GM19467 (cell line): ENCODE measurements around the gene NMNAT2.

Source experiments
- ATAC-seq: cut with Tn5 transposase; IDR thresholded peaks from one replicate; pipeline ENCODE4 v1.9.1; 2021; ENCODE audit warnings: mild to moderate bottlenecking, moderate library complexity; ENCODE audit not compliant: unreplicated experiment

Gene NMNAT2

DNA sequence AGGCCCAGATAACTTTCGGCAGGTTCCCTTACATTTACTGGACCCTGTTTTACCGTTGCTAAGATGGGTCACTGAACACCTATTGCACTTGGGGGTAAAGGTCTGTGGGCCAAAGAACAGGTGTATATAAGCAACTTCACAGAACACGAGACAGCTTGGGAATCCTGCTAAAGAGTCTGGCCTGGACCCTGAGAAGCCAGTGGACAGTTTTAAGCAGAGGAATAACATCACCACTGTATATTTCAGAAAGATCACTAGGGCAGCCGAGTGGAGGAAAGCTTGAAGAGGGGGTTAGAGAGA, 177.7 kb downstream of the NMNAT2 start:
- ATAC-seq: no peak

DNA sequence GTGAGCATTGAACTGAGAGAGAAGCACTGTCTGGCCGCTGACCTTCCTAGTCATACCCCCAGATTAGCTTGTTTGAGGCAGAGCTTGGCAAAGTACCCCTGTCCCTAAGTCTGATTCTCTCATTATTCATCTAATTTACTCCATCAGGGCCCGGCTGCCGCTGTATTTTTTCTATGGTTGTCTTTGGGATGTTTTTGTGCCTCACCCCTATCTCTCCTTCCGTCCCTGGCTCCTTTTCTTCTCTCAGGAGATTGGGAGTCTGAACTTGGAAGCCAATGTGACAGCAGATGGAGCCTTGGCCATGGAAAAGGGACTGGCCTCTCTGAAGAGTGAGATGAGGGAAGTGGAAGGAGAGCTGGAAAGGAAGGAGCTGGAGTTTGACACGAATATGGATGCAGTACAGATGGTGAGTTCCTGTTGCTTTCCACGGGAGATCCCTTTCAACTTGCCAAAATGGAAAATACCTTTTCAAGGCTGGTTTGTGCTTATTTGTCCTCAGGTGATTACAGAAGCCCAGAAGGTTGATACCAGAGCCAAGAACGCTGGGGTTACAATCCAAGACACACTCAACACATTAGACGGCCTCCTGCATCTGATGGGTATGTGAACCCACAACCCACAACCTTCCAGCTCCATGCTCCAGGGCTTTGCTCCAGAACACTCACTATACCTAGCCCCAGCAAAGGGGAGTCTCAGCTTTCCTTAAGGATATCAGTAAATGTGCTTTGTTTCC, 178.2 kb downstream of the NMNAT2 start:
- ATAC-seq: no peak

DNA sequence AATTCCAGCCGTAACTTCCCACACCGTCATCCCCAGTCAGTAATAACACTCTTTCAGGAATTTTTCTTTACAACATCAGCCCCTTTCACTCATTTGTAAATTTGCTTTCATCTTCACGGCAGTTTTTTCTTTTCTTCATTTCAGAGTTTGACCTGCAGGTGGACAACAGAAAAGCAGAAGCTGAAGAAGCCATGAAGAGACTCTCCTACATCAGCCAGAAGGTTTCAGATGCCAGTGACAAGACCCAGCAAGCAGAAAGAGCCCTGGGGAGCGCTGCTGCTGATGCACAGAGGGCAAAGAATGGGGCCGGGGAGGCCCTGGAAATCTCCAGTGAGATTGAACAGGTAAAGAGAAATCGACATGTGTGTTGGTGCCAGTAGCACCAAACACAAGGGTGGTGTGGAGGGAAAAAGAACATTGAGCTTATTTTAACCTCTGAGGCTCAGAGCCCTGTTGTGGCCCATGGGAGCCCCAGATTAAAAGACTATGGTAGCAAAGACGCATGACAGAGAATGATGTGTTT, 178.9 kb downstream of the NMNAT2 start:
- no peak for ATAC-seq

DNA sequence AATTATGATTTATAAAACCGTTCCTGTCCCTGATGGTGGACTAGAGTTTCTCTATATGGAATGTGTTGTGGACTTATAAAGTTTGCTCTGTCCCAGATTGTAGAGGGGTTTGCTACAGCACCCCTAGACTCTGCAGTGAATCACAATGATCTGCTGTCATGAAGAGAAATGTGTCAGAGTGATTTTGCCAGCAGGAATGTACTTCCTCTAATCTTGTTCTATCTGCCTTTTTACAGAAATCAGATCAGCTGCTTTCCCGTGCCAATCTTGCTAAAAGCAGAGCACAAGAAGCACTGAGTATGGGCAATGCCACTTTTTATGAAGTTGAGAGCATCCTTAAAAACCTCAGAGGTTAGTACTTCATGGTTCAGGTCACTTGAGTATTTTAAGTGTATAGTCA, 180.1 kb downstream of the NMNAT2 start:
- no peak for ATAC-seq

DNA sequence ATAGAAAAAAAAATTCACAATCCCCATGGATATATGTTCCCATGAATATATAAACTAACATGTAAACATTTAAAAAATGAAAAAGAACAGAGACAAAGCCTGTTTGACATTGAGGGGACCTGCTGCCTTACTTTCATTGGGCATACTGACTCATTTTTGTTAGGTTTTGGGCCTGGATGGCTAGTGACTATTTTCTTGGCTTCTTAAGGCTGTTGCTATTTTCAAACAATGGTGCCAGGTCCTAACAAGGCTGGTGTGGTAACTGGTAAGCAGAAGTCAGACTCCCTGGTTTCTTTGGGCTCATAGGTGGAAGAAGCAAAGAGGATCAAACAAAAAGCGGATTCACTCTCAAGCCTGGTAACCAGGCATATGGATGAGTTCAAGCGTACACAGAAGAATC, 181.1 kb downstream of the NMNAT2 start:
- no peak for ATAC-seq

DNA sequence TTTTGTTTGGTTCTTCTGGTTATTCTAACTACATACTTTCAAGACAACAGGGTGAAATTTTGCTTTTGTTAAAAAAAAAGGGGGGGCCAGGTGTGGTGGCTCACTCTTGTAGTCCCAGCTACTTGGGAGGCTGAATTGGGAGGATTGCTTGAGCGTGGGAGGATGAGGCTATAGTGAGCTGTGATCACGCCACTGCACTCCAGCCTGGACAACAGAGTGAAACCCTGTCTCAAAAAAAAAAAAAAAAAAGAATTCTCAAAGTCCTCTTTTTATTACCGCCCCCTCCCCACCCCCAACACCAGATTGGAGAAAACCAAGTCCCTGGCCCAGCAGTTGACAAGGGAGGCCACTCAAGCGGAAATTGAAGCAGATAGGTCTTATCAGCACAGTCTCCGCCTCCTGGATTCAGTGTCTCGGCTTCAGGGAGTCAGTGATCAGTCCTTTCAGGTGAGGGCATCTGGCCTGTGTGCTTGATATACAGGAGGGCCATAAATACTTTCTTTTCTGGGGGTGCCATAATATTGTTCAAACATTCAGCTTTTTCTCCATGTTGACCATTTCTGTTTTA, 181.9 kb downstream of the NMNAT2 start:
- ATAC-seq: no peak

DNA sequence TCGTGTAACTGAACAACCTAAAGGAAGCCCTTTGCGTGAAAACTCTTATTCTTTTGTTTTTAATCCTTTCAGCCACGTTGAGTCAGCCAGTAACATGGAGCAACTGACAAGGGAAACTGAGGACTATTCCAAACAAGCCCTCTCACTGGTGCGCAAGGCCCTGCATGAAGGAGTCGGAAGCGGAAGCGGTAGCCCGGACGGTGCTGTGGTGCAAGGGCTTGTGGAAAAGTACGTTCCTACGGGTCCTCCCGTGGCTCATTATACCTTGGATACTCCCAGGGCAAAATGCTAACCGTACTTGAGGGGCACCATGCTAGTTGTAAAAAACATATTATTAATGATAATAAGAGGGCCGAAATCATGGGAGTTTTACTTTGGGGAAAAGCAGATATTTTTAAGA, 182.7 kb downstream of the NMNAT2 start:
- no peak for ATAC-seq

DNA sequence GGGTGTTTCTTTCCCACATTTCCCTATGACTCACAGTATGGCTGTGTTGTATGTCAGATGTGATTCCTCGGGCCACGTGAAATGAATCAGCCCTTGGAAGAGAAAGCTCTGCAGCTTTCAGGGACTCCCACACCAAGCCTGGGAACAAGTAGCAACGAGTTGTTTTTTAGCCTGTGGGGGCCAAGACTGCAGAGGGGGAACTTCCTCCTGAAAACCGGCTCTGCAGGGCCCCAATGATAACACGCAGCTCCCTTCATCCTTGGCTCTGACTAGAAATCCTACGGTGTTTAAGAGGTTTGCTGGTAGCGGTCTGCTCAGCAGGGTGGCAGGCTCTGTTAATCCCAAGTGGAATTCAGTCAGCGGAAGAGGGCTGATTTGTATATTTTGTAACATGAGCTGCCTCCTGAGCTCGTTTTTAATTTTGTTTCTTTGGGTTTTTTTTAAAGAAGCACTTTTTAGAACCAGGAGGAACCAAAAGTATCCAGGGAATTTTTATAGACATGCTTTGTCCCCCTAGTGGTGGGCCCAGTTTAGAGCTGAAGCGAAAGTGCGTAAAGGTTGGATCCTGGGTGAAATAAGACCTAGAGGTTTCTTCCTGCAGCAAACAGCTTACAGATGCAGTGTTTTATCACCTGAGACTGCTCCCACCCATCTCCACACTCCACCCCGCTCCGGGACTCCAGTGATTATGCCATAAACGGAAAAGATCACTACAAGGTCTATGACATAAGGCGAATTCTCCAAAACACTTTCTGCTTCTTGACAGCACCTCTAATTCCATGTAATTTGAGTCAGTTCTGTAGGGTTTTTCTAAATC, 183.3 kb downstream of the NMNAT2 start:
- no peak for ATAC-seq

DNA sequence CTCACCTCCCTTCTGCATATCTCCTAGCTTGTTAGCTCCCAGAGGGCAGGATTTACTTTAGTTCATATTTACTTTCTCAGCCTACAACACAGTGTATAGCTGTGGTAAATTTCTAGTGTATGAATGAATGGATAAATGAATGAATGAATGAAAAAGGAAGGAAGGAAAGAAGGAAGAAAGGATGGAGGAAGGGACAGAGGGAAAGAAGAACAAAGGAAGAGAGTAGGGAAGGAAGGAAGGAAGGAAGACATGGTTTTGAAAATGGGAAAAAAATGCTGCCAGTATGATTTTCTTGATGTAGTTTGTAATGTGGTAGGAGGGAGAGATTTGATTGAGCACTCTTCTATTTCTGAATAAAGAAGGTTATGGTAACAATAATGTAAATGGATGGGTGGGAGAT, 185.1 kb downstream of the NMNAT2 start:
- no peak for ATAC-seq

DNA sequence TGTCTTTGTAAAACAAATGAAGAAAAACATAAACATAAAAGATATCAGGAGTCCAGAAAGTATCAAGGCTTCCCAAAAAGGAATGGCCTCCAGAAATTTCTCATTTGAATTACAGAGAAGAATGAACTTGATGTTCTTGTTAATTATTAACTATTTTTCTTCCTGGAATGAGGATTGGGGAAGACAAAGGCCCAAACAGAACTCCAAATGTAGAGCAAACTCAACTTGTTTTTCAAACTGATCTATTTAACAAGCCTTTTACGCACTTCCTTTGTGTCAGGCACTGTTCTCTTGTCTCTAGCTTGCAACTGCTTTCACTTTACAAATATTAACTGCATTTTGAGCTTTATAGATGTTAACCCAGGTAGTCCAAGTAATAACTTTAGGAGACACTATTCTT, 186.6 kb downstream of the NMNAT2 start:
- no peak for ATAC-seq

DNA sequence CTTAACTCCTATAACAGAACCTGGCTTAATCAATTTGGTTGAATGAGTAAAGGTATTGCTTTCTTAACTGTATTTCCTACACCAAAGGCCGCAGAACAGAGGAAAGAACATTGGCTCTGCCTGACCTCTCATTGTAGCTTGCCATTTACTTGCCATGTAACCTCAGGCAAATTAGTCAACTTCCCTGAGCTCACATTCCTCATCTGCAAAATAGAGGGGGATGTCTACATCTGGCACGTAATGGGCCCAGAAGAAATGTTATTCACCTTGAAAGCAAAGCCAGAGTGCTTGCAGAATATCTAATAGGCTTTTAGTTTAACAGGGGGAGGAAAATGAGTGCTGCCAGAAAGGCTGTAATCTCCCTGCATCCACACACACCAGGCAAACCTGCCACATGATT, 187.8 kb downstream of the NMNAT2 start:
- no peak for ATAC-seq

DNA sequence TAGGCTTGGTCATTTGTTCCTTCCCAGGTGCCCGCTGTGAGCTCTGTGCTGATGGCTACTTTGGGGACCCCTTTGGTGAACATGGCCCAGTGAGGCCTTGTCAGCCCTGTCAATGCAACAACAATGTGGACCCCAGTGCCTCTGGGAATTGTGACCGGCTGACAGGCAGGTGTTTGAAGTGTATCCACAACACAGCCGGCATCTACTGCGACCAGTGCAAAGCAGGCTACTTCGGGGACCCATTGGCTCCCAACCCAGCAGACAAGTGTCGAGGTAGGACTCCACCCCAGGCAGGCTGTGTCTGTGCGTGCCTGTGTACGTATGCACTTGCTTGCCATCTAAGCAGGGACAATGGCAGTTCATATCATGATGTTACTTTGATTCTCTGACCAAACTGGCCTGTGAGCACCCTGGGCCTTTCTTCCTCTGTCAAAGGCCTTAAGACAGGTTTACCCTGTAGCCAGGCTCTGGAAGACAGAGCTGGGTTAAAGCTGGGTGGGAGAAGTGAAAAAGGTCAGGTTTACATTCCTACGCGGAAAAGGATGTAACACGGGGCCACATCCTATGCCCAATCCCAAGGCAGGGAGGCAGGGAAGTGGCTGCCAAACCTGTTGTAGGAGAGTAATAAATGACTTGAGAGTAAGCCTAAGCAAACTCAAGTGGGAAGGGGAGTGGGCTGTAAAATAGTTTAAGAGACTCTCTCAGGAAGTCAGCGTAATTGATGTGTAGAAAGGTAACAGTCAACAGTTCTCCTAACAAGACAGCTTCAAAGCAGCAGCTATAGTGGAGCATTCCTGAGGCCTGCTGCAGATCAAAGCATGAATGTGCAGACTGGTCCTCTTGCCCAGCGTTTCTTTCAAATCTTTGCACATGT, 189.6 kb downstream of the NMNAT2 start:
- no peak for ATAC-seq

DNA sequence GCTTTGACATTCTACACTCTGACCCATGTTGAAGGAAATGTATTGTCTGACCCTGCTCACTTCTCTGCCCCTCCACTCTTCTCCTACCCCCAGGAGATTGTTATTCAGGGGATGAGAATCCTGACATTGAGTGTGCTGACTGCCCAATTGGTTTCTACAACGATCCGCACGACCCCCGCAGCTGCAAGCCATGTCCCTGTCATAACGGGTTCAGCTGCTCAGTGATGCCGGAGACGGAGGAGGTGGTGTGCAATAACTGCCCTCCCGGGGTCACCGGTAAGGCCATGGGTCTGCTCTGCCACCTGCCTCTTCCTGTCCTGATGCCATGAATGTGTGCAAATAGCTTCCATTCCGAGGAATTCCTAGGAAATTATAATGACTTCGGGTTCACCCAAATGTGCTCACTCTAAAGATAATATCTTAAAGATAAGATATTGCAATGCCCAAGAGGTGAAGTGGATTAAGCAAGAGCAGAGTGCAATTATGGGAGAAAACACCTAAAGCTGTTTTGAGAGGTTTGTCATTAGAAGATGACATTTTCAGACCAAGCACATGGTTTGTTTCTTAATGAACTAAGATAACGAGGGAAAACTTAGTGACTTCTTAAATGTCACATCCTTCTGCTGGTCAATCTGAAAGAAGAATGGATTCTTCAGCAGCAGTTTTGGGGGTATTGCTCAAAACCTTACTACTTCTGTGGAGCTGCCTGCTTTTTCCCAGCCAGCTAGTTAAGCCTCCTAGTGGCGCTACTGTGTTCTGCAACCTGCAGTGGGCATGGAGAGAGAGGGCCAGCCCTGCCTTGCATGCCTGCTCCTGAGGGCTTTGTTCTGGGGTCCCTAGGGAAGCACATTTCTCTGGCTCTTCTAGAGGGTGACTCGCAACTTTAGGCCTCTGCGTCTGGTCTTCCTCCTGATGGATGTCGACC, 190.5 kb downstream of the NMNAT2 start:
- ATAC-seq: no peak

DNA sequence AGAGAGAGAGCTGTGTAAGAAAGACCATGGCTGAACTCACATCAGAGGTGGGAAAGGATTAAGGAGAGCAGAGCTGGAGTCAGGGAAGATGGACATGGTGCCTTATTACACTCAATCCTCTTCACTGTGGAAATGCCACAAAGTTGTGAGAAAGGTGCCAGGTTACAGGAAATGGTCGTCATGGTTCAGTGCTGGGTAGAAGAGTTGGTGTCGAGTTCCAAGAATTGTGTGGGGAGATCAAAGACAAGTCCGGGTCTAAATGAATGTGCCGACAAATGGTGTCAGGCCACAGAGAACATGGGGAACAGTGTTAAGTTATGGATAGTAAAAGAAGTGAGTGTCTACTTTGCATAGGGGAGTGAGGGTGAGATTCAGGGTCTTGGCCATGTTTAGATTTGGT, 191.2 kb downstream of the NMNAT2 start:
- ATAC-seq: no peak

DNA sequence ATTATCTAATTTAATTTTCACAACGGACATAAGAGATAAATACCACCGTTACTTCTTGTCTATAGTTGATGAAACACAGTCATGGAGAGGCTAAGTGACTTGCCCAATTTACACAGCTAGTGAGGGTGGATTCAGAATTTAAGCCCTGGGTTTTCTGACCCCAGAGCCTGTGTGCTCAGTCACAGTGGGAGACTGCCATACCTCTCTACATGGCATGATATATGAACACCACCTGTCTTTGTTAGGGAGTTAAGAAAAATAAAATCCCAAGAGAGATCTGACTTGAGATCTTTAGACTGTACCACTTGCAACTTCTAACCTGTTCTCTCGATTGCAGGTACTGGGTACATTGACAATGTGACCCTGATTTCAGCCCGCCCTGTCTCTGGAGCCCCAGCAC, 191.8 kb downstream of the NMNAT2 start:
- ATAC-seq: no peak

DNA sequence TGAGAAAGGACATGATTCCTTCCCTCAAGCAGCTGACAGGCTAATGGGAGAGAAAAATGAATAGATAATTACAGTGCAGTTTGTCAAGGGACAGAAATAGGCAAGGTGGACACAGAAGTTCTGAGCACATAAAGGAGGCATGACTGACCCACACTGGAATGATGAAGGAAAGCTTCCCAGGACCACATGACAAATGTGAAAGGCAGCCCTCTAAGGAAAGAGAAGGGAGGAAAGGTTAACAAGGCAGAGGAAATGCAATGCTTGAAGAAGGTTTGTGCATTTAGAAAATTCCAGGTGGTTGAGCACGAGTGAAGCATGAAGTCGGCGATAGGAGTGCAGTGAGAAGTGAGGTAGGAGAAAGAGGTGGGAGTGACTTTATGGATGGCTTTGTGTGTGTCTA, 194.7 kb downstream of the NMNAT2 start:
- no peak for ATAC-seq

DNA sequence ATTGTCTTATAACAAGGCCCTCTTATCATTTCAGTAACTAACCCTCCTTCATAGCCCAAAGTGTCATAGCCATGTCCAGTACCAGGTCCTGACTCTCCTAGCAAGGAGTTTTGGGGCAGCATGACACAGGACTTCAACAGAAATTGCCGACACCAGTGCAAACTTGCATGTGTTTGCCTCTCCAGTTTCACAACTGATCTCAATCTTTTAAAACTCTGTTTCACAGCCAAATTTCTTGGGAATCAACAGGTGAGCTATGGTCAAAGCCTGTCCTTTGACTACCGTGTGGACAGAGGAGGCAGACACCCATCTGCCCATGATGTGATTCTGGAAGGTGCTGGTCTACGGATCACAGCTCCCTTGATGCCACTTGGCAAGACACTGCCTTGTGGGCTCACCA, 195.3 kb downstream of the NMNAT2 start:
- no peak for ATAC-seq

DNA sequence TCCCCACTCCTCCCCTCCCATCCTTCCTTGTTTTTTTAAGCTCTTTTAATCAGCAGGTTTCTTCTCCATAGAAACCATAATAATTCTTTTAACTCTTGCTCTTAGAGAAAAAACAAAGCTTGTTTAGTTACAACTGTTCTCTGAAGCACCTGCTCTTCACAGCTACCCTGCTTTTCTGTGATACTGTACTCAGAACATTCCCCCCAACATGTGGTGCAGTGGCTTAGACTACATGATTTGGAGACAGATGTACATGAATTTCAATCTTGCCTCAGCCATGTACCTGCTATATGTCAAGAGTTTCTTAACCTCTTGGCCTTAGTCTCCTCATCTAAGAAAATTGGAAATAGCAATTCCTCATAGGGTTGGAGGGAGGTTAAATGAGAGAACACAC, 198.6 kb downstream of the NMNAT2 start:
- no peak for ATAC-seq

DNA sequence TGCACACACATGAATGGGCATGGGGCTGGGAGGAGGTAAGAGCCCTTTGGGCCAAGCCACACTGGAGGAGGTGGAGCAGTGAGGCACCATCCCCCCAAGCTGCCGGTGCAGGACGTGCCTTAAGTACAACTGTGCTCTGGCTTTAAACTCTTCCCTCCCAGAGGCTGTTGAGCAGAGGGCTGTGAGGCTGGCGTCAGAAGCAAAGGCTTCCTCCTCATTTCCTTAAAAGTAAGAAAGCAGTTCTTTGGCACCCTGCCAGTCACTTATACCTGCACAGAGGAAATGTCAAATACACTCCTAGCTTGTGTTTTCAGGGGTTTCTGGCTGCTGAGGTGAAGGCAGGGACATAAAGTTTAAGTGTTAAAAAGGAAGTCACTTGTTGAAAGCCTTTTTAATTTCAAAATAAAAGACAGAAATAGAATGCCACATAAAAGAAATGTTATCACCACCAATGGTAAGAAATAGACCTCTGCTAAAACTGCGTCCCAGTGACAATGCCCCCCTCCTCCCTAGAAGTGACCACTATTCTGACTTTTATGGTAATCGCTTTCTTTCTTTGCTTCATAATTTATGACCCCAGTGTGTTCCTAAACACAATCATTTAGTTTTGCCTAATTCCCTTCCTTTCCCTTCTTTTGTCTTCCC, 199.1 kb downstream of the NMNAT2 start:
- no peak for ATAC-seq
